IMR-90 (cell line): ENCODE measurements around the gene SYN1. TPM values are rescaled to one million over a fixed set of nuclear protein-coding genes. Genes with fewer than 3 reads are reported as not detected.

ENCODE experiments used
- ATAC-seq: fragments of 200-7000 bp; cut with Tn5 transposase; 2 replicates; pipeline ENCODE4 v1.9.1; 2020; ENCODE audit warnings: low read depth, mild to moderate bottlenecking, moderate library complexity
- BruUV-seq: library from RNA; stranded (reverse); fragments of 400-500 nt; replicated peaks from 2 replicates; lab custom pipeline; 2021; lab: Mats Ljungman, UMichigan
- CTCF ChIA-PET: fragments of 300-600 bp; formaldehyde crosslinking; extraction: SDS; loops from one replicate; lab custom pipeline; 2021; ENCODE audit warnings: antibody characterized with exemption; lab: Yijun Ruan, JAX
- POLR2A ChIA-PET: fragments of 300-600 bp; sonication (Branson Sonifier 250); formaldehyde crosslinking; loops from one replicate; lab custom pipeline; 2022; ENCODE audit warnings: antibody characterized with exemption; ENCODE audit not compliant: unreplicated experiment; lab: Charles Lee
- DNase-seq: peaks from one replicate; pipeline ENCODE4 v3.0.0; 2013
- H2AFZ ChIP-seq: replicated peaks from 2 replicates; pipeline ENCODE3; 2013; ENCODE audit warnings: low read length, mild to moderate bottlenecking; ENCODE audit not compliant: poor library complexity
- H2AK5ac ChIP-seq: 2 replicates; pipeline ENCODE4 v1.6.1; 2013; ENCODE audit warnings: low read depth, low read length, inconsistent platforms
- H2AK9ac ChIP-seq: replicated peaks from 2 replicates; pipeline ENCODE3; 2013; ENCODE audit warnings: mild to moderate bottlenecking, low read depth, low read length, moderate library complexity; ENCODE audit not compliant: poor library complexity
- H2BK120ac ChIP-seq: 2 replicates; pipeline ENCODE4 v1.6.1; 2013; ENCODE audit warnings: low read depth, low read length, inconsistent platforms
- H2BK15ac ChIP-seq: 3 replicates; pipeline ENCODE4 v1.6.1; 2013; ENCODE audit warnings: low read depth, low read length, inconsistent platforms
- H2BK20ac ChIP-seq: 2 replicates; pipeline ENCODE4 v1.6.1; 2013; ENCODE audit warnings: low read depth, mild to moderate bottlenecking, inconsistent platforms, low read length, moderate library complexity
- H2BK5ac ChIP-seq: 2 replicates; pipeline ENCODE4 v1.6.1; 2013; ENCODE audit warnings: mild to moderate bottlenecking, low read depth, low read length, inconsistent platforms; ENCODE audit not compliant: poor library complexity, severe bottlenecking
- H3K14ac ChIP-seq: replicated peaks from 2 replicates; pipeline ENCODE4 v1.6.1; 2013; ENCODE audit warnings: low read depth, low read length, inconsistent platforms
- H3K18ac ChIP-seq: 2 replicates; pipeline ENCODE4 v1.6.1; 2013; ENCODE audit warnings: low read depth, low read length, control low read depth
- H3K23ac ChIP-seq: 2 replicates; pipeline ENCODE4 v1.6.1; 2013; ENCODE audit warnings: low read depth, low read length, inconsistent platforms
- H3K27ac ChIP-seq: 2 replicates; pipeline ENCODE4 v1.5.1; 2013; ENCODE audit warnings: mild to moderate bottlenecking, control low read depth, low read length; ENCODE audit not compliant: insufficient read depth
- H3K27me3 ChIP-seq: 2 replicates; pipeline ENCODE4 v1.6.1; 2013; ENCODE audit warnings: low read length; ENCODE audit not compliant: control insufficient read depth, insufficient read depth
- H3K36me3 ChIP-seq: 2 replicates; pipeline ENCODE4 v1.6.1; 2013; ENCODE audit warnings: low read length, mixed read lengths; ENCODE audit not compliant: control insufficient read depth, insufficient read depth
- H3K4ac ChIP-seq: 2 replicates; pipeline ENCODE4 v1.6.1; 2013; ENCODE audit warnings: low read depth, low read length, inconsistent platforms
- H3K4me1 ChIP-seq: 2 replicates; pipeline ENCODE4 v1.6.1; 2013; ENCODE audit warnings: low read length, mixed read lengths; ENCODE audit not compliant: control insufficient read depth, insufficient read depth
- H3K4me2 ChIP-seq: 2 replicates; pipeline ENCODE4 v1.6.1; 2013; ENCODE audit warnings: low read depth, mild to moderate bottlenecking, control low read depth, low read length, moderate library complexity
- H3K4me3 ChIP-seq: 2 replicates; pipeline ENCODE4 v1.5.1; 2013; ENCODE audit warnings: low read depth, mild to moderate bottlenecking, control low read depth, low read length, moderate library complexity; ENCODE audit not compliant: insufficient read depth
- H3K56ac ChIP-seq: 2 replicates; pipeline ENCODE4 v1.6.1; 2013; ENCODE audit warnings: low read length, inconsistent platforms; ENCODE audit not compliant: insufficient read depth; ENCODE audit errors: extremely low read depth
- H3K79me1 ChIP-seq, 2 experiments: 2 replicates each; pipeline ENCODE4 v1.6.1; 2013; ENCODE audit warnings: low read length in 2 of 2, inconsistent platforms in 1 of 2, low read depth in 1 of 2
- H3K9ac ChIP-seq: 2 replicates; pipeline ENCODE4 v1.6.1; 2013; ENCODE audit warnings: low read depth, low read length, control low read depth
- H3K9me1 ChIP-seq: 2 replicates; pipeline ENCODE4 v1.6.1; 2013; ENCODE audit warnings: low read length, inconsistent platforms; ENCODE audit not compliant: insufficient read depth
- H3K9me3 ChIP-seq: 2 replicates; pipeline ENCODE4 v1.6.1; 2013; ENCODE audit warnings: low read length; ENCODE audit not compliant: control insufficient read depth, insufficient read depth
- H4K20me1 ChIP-seq: 2 replicates; pipeline ENCODE4 v1.6.1; 2013; ENCODE audit warnings: low read length, inconsistent platforms; ENCODE audit not compliant: insufficient read depth
- H4K5ac ChIP-seq: 2 replicates; pipeline ENCODE4 v1.6.1; 2013; ENCODE audit warnings: mild to moderate bottlenecking, low read depth, low read length, control low read depth
- H4K8ac ChIP-seq, 2 experiments: 2 replicates each; pipeline ENCODE4 v1.6.1; 2013; ENCODE audit warnings: low read depth in 2 of 2, low read length in 2 of 2, control low read depth in 1 of 2, inconsistent platforms in 1 of 2
- H4K91ac ChIP-seq: 2 replicates; pipeline ENCODE4 v1.6.1; 2013; ENCODE audit warnings: low read depth, low read length, inconsistent platforms; ENCODE audit not compliant: insufficient read depth
- BHLHE40 ChIP-seq: fragments of 150-350 bp; IDR thresholded peaks from 2 replicates; pipeline ENCODE4 v1.6.1; 2016; ENCODE audit warnings: mild to moderate bottlenecking, low read depth, low read length
- CEBPB ChIP-seq: IDR thresholded peaks from 2 replicates; pipeline ENCODE4 v1.6.1; 2012; ENCODE audit warnings: low read depth, low read length, improper control_type of control experiment
- CHD1 ChIP-seq: IDR thresholded peaks from 2 replicates; pipeline ENCODE4 v1.6.1; 2012; ENCODE audit warnings: low read depth, low read length, improper control_type of control experiment
- ELK1 ChIP-seq: fragments of 150-350 bp; IDR thresholded peaks from 2 replicates; pipeline ENCODE4 v1.6.1; 2016; ENCODE audit warnings: low read depth, mild to moderate bottlenecking, low read length, moderate library complexity, borderline replicate concordance
- FOS ChIP-seq: fragments of 150-350 bp; IDR thresholded peaks from 2 replicates; pipeline ENCODE4 v1.6.1; 2016; ENCODE audit warnings: low read depth, low read length
- MAFK ChIP-seq: IDR thresholded peaks from 2 replicates; pipeline ENCODE4 v1.6.1; 2012; ENCODE audit warnings: low read depth, low read length, improper control_type of control experiment
- MAZ ChIP-seq: IDR thresholded peaks from 2 replicates; pipeline ENCODE4 v1.6.1; 2012; ENCODE audit warnings: low read depth, mild to moderate bottlenecking, low read length, improper control_type of control experiment, moderate library complexity, borderline replicate concordance
- MXI1 ChIP-seq: IDR thresholded peaks from 2 replicates; pipeline ENCODE4 v1.6.1; 2012; ENCODE audit warnings: low read depth, mild to moderate bottlenecking, low read length, moderate library complexity, borderline replicate concordance
- NFE2L2 ChIP-seq: fragments of 150-350 bp; IDR thresholded peaks from 2 replicates; pipeline ENCODE4 v1.6.1; 2016; ENCODE audit warnings: low read depth, mild to moderate bottlenecking, low read length
- POLR2A ChIP-seq: IDR thresholded peaks from 2 replicates; pipeline ENCODE4 v1.6.1; 2012; ENCODE audit warnings: mild to moderate bottlenecking, low read depth, low read length
- RAD21 ChIP-seq: IDR thresholded peaks from 2 replicates; pipeline ENCODE4 v1.6.1; 2012; ENCODE audit warnings: low read length, improper control_type of control experiment
- RCOR1 ChIP-seq: IDR thresholded peaks from 2 replicates; pipeline ENCODE4 v1.6.1; 2012; ENCODE audit warnings: mild to moderate bottlenecking, low read length, improper control_type of control experiment; ENCODE audit not compliant: insufficient replicate concordance
- RFX5 ChIP-seq: IDR thresholded peaks from 2 replicates; pipeline ENCODE4 v1.8.0; 2012; ENCODE audit warnings: low read depth, mild to moderate bottlenecking, low read length, moderate library complexity
- SMC3 ChIP-seq: fragments of 150-350 bp; IDR thresholded peaks from 2 replicates; pipeline ENCODE4 v1.6.1; 2016; ENCODE audit warnings: low read depth, mild to moderate bottlenecking, antibody characterized with exemption, low read length, moderate library complexity
- WGBS, 2 experiments: methylation state at CpG; one replicate each; pipeline versions ENCODE4 v1.1.5 to v1.1.7; 2013; ENCODE audit warnings: missing lambda C conversion rate in 2 of 2; ENCODE audit not compliant: insufficient read length in 1 of 2; ENCODE audit errors: extremely low coverage in 2 of 2; 5-methylcytosine and 5-hydroxymethylcytosine counted together
- dilution Hi-C: fragments of 300-500 bp; cut with HindIII; formaldehyde crosslinking; loops from one replicate; pipeline ENCODE4 v1.14.3; 2018; ENCODE audit warnings: low sequenced_read_pairs; ENCODE audit not compliant: unreplicated experiment
- in situ Hi-C: fragments of 300-500 bp; cut with MboI; formaldehyde crosslinking; loops from 3 replicates; pipeline ENCODE4 v1.14.3; 2019; ENCODE audit warnings: low sequenced_read_pairs, inconsistent platforms, mixed read lengths
- intact Hi-C: fragments of 100-400 bp; cut with micrococcal nuclease; formaldehyde crosslinking; loops from 2 replicates; pipeline ENCODE4 v1.10.0; 2022
- polyA plus RNA-seq, 3 experiments: library from polyadenylated mRNA; depleted of rRNA; stranded (reverse); fragments of >200 nt; gene quantifications; 2 replicates each; pipeline ENCODE4 v1.2.3, GENCODE V29; 2012; ENCODE audit warnings: low replicate concordance in 1 of 3
- total RNA-seq: library from RNA; depleted of rRNA; stranded (reverse); fragments of >200 nt; gene quantifications from 2 replicates; pipeline ENCODE4 v1.2.3, GENCODE V29; 2012
- TF ChIP-seq, protein P1 (sequence below): fragments of 150-350 bp; IDR thresholded peaks from 2 replicates; pipeline ENCODE4 v1.6.1; 2017; ENCODE audit warnings: mild to moderate bottlenecking, antibody characterized with exemption, low read length, low read depth

The SYN1 gene
- total and polyA plus RNA-seq, 2 of the 4 experiments (the other 2 are of a cell fraction): under 0.01 to 0.56 TPM

- peak; percentile 27 for ATAC-seq
- dilution Hi-C loops: no loop called here
- TF ChIP-seq MAZ: peak; percentile 65; the same call in 1 of the 2 replicates
- TF ChIP-seq MAFK: no peak
- peak; percentile 31; the same call in 1 of the 2 replicates for TF ChIP-seq POLR2A
- TF ChIP-seq RFX5: no peak
- no peak for TF ChIP-seq SMC3
- TF ChIP-seq BHLHE40: no peak
- peak; percentile 73 for TF ChIP-seq FOS
- no peak for TF ChIP-seq RCOR1
- TF ChIP-seq RAD21: no peak
- TF ChIP-seq CHD1: no peak
- TF ChIP-seq, protein P1, sequence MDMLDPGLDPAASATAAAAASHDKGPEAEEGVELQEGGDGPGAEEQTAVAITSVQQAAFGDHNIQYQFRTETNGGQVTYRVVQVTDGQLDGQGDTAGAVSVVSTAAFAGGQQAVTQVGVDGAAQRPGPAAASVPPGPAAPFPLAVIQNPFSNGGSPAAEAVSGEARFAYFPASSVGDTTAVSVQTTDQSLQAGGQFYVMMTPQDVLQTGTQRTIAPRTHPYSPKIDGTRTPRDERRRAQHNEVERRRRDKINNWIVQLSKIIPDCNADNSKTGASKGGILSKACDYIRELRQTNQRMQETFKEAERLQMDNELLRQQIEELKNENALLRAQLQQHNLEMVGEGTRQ: no peak
- TF ChIP-seq ELK1: no peak
- TF ChIP-seq NFE2L2: 0 out of 2 replicates have a peak, but pooled peaks have one; percentile 1
- 0 out of 2 replicates have a peak, but pooled peaks have one; percentile 37 for TF ChIP-seq MXI1
- peak; percentile 81 for TF ChIP-seq CEBPB
Observed at GRCh38 chrX:47662144-47662657, 42.5 kb upstream of the SYN1 start.

More at GRCh38 chrX:47662144-47662657, 42.5 kb upstream of the SYN1 start:
- H3K9me3 ChIP-seq: no peaks in the 10 kb centered on the region
- peaks cover 11 to 14% of the 10 kb centered on the region in 2 experiments for H3K79me1 ChIP-seq
- H3K23ac ChIP-seq: peak overlapping the region; percentile 92
- peak; percentile 93 for DNase-seq
- CTCF ChIA-PET: no interaction called here
- H3K36me3 ChIP-seq: 0 out of 2 replicates have a peak, but pooled peaks cover 3% of the 10 kb centered on the region
- H2BK15ac ChIP-seq: peak overlapping the region; percentile 96; the same call in 1 of the 3 replicates
- H3K9ac ChIP-seq: no peak overlapping the region
- H4K91ac ChIP-seq: peak overlapping the region; percentile 95
- no TSS peak for BruUV-seq
- H4K20me1 ChIP-seq: no peaks in the 10 kb centered on the region
- H3K18ac ChIP-seq: peak overlapping the region; percentile 15
- H3K14ac ChIP-seq: peak overlapping the region; percentile 93
- peak overlapping the region; percentile 65 for H3K27ac ChIP-seq
- H3K9me1 ChIP-seq: 0 out of 2 replicates have a peak, but pooled peaks cover 4% of the 10 kb centered on the region
- H4K5ac ChIP-seq: peak overlapping the region; percentile 11; the same call in 1 of the 2 replicates
- WGBS, 2 experiments: no CpG with 5 or more reads among the region's 1 CpG
- H2BK20ac ChIP-seq: peak overlapping the region; percentile 88
- peak overlapping the region; percentile 79 to 96 for H4K8ac ChIP-seq
- peak overlapping the region; percentile 80 for H2AK5ac ChIP-seq
- H3K27me3 ChIP-seq: no peaks in the 10 kb centered on the region
- no peak overlapping the region for H3K4me3 ChIP-seq
- intact Hi-C loops: loop anchor here (1.0 kb wide), 1 partner anchor 174 kb away; the partner anchor contains the start of gene ZNF81
- no peak overlapping the region for H2AK9ac ChIP-seq
- POLR2A ChIA-PET: no interaction called here
- peak overlapping the region; percentile 19 for H3K4me2 ChIP-seq
- in situ Hi-C loops: no loop called here
- H2BK5ac ChIP-seq: peak overlapping the region; percentile 88
- peak overlapping the region; percentile 82 for H2AFZ ChIP-seq
- peak overlapping the region; percentile 57 for H3K56ac ChIP-seq
- peak overlapping the region; percentile 97 for H2BK120ac ChIP-seq
- H3K4me1 ChIP-seq: peaks cover 4% of the 10 kb centered on the region; the same call in 1 of the 2 replicates
- peak overlapping the region; percentile 91 for H3K4ac ChIP-seq
